ENCODE measurements around the gene CDK5RAP2.

- TF ChIP-seq CTCF (IDR thresholded peaks at IDR 0.05; ENCODE audit: low read depth, low read length), result no peak
- no peak for TF ChIP-seq MYC (IDR thresholded peaks at IDR 0.05; ENCODE audit: low read depth, low read length)
- TF ChIP-seq POLR2A (IDR thresholded peaks at IDR 0.05; ENCODE audit: extremely low read depth, insufficient read length), result no peak
Observed at GRCh38 chr9:120571443-120572257, 8.3 kb downstream of the CDK5RAP2 start.

All from NB4 (cell line).